ENCODE data around the gene NFIL3.

NFIL3 gene

DNA sequence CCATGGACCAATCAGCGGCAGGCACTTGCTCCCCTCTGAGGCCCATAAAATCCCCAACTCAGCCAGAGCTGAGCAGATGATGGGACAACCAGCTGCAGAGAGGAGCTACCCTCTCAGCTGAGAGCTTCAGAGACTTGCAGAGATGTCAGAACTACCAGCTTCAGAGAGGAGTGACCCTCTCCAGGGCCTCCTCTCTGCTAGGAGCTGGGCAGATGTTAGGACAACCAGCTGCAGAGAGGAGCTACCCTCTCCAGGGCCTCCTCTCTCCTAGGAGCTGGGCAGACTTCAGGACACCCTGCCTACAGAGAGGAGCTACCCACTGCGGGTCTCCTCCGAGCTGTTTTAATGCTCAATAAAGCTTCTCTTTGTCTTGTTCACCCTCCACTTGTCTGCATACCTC, 58.9 kb downstream of the NFIL3 start:
- no peak overlapping the region for H3K27ac ChIP-seq
- H3K4me3 ChIP-seq = no peak overlapping the region
- TF ChIP-seq, protein P1, sequence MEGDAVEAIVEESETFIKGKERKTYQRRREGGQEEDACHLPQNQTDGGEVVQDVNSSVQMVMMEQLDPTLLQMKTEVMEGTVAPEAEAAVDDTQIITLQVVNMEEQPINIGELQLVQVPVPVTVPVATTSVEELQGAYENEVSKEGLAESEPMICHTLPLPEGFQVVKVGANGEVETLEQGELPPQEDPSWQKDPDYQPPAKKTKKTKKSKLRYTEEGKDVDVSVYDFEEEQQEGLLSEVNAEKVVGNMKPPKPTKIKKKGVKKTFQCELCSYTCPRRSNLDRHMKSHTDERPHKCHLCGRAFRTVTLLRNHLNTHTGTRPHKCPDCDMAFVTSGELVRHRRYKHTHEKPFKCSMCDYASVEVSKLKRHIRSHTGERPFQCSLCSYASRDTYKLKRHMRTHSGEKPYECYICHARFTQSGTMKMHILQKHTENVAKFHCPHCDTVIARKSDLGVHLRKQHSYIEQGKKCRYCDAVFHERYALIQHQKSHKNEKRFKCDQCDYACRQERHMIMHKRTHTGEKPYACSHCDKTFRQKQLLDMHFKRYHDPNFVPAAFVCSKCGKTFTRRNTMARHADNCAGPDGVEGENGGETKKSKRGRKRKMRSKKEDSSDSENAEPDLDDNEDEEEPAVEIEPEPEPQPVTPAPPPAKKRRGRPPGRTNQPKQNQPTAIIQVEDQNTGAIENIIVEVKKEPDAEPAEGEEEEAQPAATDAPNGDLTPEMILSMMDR (IDR thresholded peaks at IDR 0.05) = no peak
- no peak for DNase-seq (ENCODE audit: low spot score)

DNA sequence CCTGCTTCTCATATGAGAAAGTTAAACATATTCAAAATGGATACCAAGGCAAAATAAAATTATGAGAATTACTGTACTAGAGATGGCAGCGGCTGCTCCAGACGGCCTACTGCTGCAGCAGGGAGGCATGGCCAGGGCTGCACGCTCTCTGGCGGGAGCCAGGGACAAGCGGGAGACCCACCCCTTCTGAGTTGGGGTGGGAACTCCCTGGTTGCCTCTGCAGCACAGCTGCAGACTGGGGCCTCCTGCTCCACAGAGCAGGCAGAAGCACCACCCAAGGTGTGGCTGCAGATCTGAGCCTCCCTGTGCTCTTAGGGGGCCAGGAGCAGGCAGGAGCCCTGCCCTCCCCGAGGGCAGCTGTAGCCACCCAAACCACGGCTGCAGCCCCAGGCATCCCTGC, 59.6 kb downstream of the NFIL3 start:
- no peak for DNase-seq (ENCODE audit: low spot score)
- Histone ChIP-seq H3K27ac (no peak overlapping the region), H3K4me3 (no peak overlapping the region)
- TF ChIP-seq, protein P1 (IDR thresholded peaks at IDR 0.05) = no peak

DNA sequence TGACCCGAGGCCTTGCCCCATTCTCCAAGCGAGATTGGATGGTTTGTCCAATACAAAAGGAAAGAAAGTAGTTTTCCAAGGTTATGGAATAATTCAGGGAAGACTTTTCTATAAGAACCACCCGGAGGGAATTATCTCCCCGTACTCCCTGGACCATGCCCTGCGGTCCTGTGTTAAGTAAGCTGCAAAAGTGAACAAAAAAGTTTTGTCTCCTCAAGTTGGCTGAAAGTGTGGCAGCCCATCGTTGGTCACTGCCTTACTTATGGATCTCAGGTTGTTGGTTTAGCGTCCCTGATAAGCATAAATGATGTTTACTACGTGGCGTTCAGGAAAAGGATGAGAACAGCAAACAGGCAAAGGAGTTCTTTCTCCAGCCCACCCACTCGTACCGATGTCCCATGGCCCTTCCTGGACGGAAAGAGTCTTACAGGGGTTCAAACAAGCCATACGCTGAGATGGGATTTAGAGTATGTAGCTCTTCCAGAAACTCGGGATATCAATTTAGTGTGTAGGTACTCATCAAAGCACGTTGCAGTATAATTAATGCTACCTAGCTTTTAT, 61.5 kb downstream of the NFIL3 start:
- TF ChIP-seq, protein P1 (IDR thresholded peaks at IDR 0.05) = no peak
- H3K27ac ChIP-seq = peak overlapping the region; percentile 87 to 89
- no peak for DNase-seq (ENCODE audit: low spot score)
- peak overlapping the region; percentile 94 for H3K4me3 ChIP-seq

DNA sequence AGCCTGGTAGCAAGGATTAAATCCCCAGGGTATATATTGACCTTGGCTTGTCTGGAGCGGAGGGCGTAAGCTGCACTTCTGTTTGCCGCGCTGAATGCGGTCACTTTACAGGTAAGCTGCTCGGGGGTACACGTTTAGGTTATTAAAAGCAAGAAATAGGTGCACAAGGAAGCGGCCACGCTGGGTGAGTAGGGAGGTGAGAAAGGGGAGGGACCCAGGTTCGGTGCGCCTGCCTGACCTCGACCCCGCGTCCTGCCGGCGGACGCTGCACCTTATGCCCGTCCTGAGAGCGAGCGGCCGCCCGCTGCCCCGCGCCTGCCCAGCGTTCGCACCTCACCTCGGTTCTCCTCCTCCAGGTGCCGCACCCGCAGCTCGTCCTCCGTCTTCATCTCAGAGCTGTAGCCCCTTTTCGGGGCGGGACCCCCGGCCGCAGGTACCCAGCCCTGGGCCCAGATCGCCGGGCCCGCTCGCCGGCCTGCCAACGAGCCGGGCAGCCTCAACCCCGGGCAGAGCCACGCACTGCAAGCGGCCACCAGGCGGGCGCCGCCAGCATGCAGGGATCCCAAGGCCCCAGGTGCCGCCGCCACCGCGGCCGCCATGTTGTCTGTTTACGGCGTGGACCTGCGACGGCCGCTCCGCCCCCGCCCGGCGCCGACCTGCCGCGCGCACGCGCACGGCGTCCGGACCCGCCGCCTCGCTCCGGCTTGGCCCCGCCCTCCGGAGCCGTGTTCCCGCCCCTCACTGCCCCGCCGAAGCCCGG, 62.2 kb downstream of the NFIL3 start, which contains the start of gene AUH:
Gene AUH, minus strand, starts transcription at position 628 of the 760 bp plus-strand sequence. Its CDS starts 29 bp downstream, at position 599.
- Histone ChIP-seq H3K4me3 (peak within 1 kb of the TSS; percentile 94), H3K27ac (peak within 1 kb of the TSS; percentile 87 to 89)
- TF ChIP-seq, protein P1 (IDR thresholded peaks at IDR 0.05) = no peak
- DNase-seq (ENCODE audit: low spot score) = peak; percentile 84

DNA sequence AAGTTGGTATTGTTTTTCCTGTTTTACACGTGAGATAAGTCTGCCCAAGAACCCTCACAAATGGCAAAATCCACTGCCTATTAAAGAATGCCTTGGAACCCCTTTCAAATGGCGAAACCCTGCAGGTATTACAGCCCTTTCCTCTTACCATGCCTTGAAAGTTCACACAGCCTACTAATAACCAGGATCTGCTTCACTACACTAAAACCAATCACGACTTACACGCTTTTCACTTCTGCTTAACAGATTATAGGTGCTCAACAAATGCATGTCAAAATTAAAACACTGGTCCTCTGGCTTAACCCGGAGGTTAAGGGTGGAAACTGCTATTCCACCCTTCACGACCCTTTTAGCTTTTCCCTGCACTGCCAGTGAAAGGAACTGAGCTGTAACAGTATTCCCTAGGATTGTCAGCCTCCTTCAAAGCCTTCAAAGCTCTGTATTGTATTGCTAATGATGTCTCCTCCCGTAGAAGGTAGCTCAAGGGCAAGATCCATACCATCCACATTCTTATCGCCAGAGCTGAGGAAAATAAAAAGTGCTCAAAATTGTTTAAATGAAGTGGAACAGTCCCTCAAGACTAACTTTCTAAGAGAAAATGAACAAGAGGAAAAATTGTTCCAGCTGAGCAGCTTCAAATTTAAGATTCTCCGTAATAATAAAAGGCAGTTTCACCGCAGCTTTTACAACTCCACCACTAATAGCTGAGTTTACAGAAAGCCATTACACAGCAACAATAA, 62.9 kb downstream of the NFIL3 start:
- TF ChIP-seq, protein P1 (IDR thresholded peaks at IDR 0.05) = no peak
- Histone ChIP-seq H3K4me3 (peak overlapping the region; percentile 94), H3K27ac (peak overlapping the region; percentile 87 to 89)
- no peak for DNase-seq (ENCODE audit: low spot score)

DNA sequence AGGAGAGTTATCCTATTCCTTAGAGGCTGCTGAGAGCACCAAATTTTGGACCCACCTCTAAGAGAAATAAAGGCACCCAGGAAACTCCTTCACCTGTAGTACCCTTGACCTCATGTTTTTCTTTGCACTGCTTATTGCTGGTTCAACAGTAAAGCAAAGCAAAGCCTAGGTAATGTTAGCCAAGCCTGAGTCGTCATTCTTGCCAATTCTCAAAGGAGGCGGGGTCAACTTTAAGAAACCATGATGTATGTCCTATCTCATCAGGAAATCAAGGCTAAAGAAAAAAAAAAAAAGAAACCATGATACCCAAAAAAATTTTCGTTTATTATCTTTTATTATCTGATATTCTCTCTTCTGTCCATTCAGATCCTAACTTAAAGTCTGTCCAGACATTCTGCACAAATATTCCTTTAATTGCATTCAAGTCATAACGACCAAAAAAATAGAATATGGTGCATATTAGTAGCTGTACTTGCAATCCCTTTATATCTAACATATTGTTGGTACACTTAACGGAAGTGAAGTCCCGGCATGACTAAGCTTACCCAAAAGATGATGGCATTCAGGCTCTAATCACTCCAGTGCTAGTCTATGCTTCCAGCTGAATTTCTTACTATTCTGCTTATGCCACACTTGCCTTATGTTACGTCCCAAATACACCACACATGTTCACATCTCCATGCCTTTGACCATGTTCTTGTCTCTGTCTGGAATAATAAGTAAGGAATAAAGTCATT, 63.7 kb downstream of the NFIL3 start:
- no peak for DNase-seq (ENCODE audit: low spot score)
- H3K27ac ChIP-seq = no peak overlapping the region

More for the DNA sequence above, 63.7 kb downstream of the NFIL3 start:
- TF ChIP-seq, protein P1 (IDR thresholded peaks at IDR 0.05) = no peak
- peak overlapping the region; percentile 94 for H3K4me3 ChIP-seq
